B cell (primary cell): ENCODE results near the gene FOXN3. TPM values are rescaled to one million over a fixed set of nuclear protein-coding genes. Genes with fewer than 3 reads are reported as not detected.
"Not testable (repeated sequence)": the region's sequence is repeated elsewhere in the genome, so short reads cannot be mapped to it uniquely, and the experiment has no call there.

Experiments
- ATAC-seq: fragments of 200-7000 bp; cut with Tn5 transposase; one replicate; pipeline ENCODE4 v1.10.0; 2021; ENCODE audit warnings: low read depth, mild to moderate bottlenecking, moderate number of reproducible peaks, moderate library complexity
- CTCF ChIA-PET: fragments of 350-600 bp; sonication (Branson Sonifier 250); formaldehyde crosslinking; loops from one replicate; lab custom pipeline; 2021; ENCODE audit warnings: antibody characterized with exemption, inconsistent platforms; lab: Charles Lee
- POLR2A ChIA-PET: fragments of 350-600 bp; sonication (Branson Sonifier 250); formaldehyde crosslinking; loops from one replicate; lab custom pipeline; 2021; ENCODE audit warnings: antibody characterized with exemption; lab: Charles Lee
- DNase-seq: peaks from one replicate; pipeline ENCODE4 v3.0.0; 2013
- H2AFZ ChIP-seq: 2 replicates; pipeline ENCODE4 v1.6.1; 2012; ENCODE audit warnings: mild to moderate bottlenecking, low read depth, low read length; ENCODE audit not compliant: insufficient read depth, poor library complexity, severe bottlenecking
- H3K27ac ChIP-seq, 2 donors: 1 replicate in 1 of 2; 2 replicates in 1 of 2; pipeline ENCODE4 v1.5.1; 2012 to 2013; ENCODE audit warnings: low read length in 2 of 2, mild to moderate bottlenecking in 2 of 2, moderate library complexity in 1 of 2
- H3K27me3 ChIP-seq, 4 experiments: fragments of 200-600 bp in 1 of 4; sonication (generic) in 1 of 4; replicated peaks in 1 of 4; 1 replicate in 2 of 4; 2 replicates in 2 of 4; pipeline versions ENCODE4 v1.6.1 to v1.7.0; 2013 to 2016; ENCODE audit warnings: low read length in 3 of 4, mild to moderate bottlenecking in 2 of 4, mixed read lengths in 1 of 4, moderate library complexity in 1 of 4; ENCODE audit not compliant: insufficient read depth in 4 of 4, control insufficient read depth in 3 of 4; ENCODE audit errors: control extremely low read depth in 1 of 4
- H3K36me3 ChIP-seq, 2 experiments: replicated peaks in 1 of 2; 1 replicate in 1 of 2; 2 replicates in 1 of 2; pipeline versions ENCODE4 v1.6.1 to v1.7.1; 2013; ENCODE audit warnings: low read length in 1 of 2; ENCODE audit not compliant: insufficient read depth in 2 of 2, control insufficient read depth in 1 of 2; ENCODE audit errors: control extremely low read depth in 1 of 2, extremely low read depth in 1 of 2
- H3K4me1 ChIP-seq, 2 donors: fragments of 200-600 bp in 1 of 2; sonication (generic) in 1 of 2; 1 replicate in 1 of 2; 2 replicates in 1 of 2; pipeline versions ENCODE4 v1.5.1 to v1.6.1; 2013 to 2017; ENCODE audit warnings: low read length in 2 of 2; ENCODE audit not compliant: control insufficient read depth in 2 of 2, insufficient read depth in 2 of 2
- H3K4me2 ChIP-seq: replicated peaks from 2 replicates; pipeline ENCODE3; 2012; ENCODE audit warnings: mild to moderate bottlenecking, low read depth, low read length; ENCODE audit not compliant: poor library complexity, severe bottlenecking
- H3K4me3 ChIP-seq, 5 experiments: fragments of 200-600 bp in 1 of 5; sonication (generic) in 1 of 5; 1 replicate in 3 of 5; 2 replicates in 2 of 5; pipeline versions ENCODE4 v1.5.1 to v1.7.0; 2011 to 2016; ENCODE audit warnings: low read length in 4 of 5, mild to moderate bottlenecking in 4 of 5, low read depth in 2 of 5, control low read depth in 1 of 5, moderate library complexity in 1 of 5; ENCODE audit not compliant: insufficient read depth in 1 of 5; ENCODE audit errors: control extremely low read depth in 1 of 5, extremely low read depth in 1 of 5
- H3K79me2 ChIP-seq: fragments of 200-600 bp; sonication (generic); one replicate; pipeline ENCODE4 v1.6.0; 2016; ENCODE audit warnings: low read length; ENCODE audit not compliant: control insufficient read depth, insufficient read depth
- H3K9ac ChIP-seq: fragments of 200-600 bp; sonication (generic); 2 replicates; pipeline ENCODE4 v1.6.1; 2017; ENCODE audit warnings: mild to moderate bottlenecking, low read length, moderate library complexity
- H3K9me3 ChIP-seq, 3 donors: one replicate each; pipeline versions ENCODE4 v1.6.1 to v1.7.1; 2013; ENCODE audit warnings: low read length in 2 of 3; ENCODE audit not compliant: control insufficient read depth in 2 of 3, insufficient read depth in 1 of 3; ENCODE audit errors: control extremely low read depth in 1 of 3
- H4K20me1 ChIP-seq: 2 replicates; pipeline ENCODE4 v1.6.0; 2012; ENCODE audit warnings: mild to moderate bottlenecking, low read length; ENCODE audit not compliant: insufficient read depth, control insufficient read depth, poor library complexity, severe bottlenecking
- H3K27ac Mint-ChIP-seq: one replicate; pipeline ENCODE4 v1.8.0; 2021; ENCODE audit warnings: mixed read lengths
- H3K27me3 Mint-ChIP-seq: one replicate; pipeline ENCODE4 v1.8.0; 2021; ENCODE audit warnings: mixed read lengths
- H3K4me1 Mint-ChIP-seq: one replicate; pipeline ENCODE4 v1.8.0; 2021; ENCODE audit warnings: mixed read lengths
- H3K4me3 Mint-ChIP-seq: one replicate; pipeline ENCODE4 v1.8.0; 2021; ENCODE audit warnings: mixed read lengths
- H3K9me3 Mint-ChIP-seq: one replicate; pipeline ENCODE4 v1.8.0; 2022; ENCODE audit warnings: mixed read lengths; ENCODE audit not compliant: insufficient read depth
- CTCF ChIP-seq: fragments of 200-600 bp; IDR thresholded peaks from one replicate; pipeline ENCODE4 v1.8.0; 2022; ENCODE audit warnings: antibody characterized with exemption, mild to moderate bottlenecking
- EZH2 ChIP-seq: IDR thresholded peaks from 2 replicates; pipeline ENCODE4 v1.6.1; 2012; ENCODE audit warnings: borderline replicate concordance, low read depth, mild to moderate bottlenecking, moderate library complexity, low read length; ENCODE audit not compliant: insufficient read depth, poor library complexity, severe bottlenecking
- WGBS: methylation state at CpG from one replicate; pipeline ENCODE4 v1.1.5; 2013; ENCODE audit warnings: missing lambda C conversion rate; ENCODE audit not compliant: insufficient coverage; 5-methylcytosine and 5-hydroxymethylcytosine counted together
- intact Hi-C: fragments of 100-400 bp; cut with micrococcal nuclease; formaldehyde crosslinking; loops from one replicate; pipeline ENCODE4 v1.10.0; 2022
- polyA plus RNA-seq: library from polyadenylated mRNA; depleted of rRNA; stranded (reverse); fragments of >200 nt; gene quantifications from 2 replicates; pipeline ENCODE4 v1.2.3, GENCODE V29; 2012
- total RNA-seq, 2 donors: library from RNA; stranded (reverse); fragments of 120-200 nt in 1 of 2; gene quantifications; 1 replicate in 1 of 2; 2 replicates in 1 of 2; pipeline versions ENCODE4 v1.2.3 to v1.2.4, GENCODE V29; 2013 to 2022

Gene FOXN3
- total and polyA plus RNA-seq, 2 donors (not counting 1 experiment from before 2014, with no cell fraction given): 80.6 to 98.2 TPM

- Mint-ChIP-seq H3K9me3 (no peaks in the 10 kb centered on the region), H3K4me3 (no peak overlapping the region), H3K27me3 (no peaks in the 10 kb centered on the region), H3K4me1 (peaks cover 43% of the 10 kb centered on the region), H3K27ac (peak overlapping the region; percentile 46)
- Histone ChIP-seq H3K4me2 (no peak overlapping the region), H3K4me3 (no peak overlapping the region), H3K36me3 (peaks cover 3 to 6% of the 10 kb centered on the region in 2 experiments), H3K27me3 (no peaks in the 10 kb centered on the region), H3K9me3 (peaks cover 0 to 18% (median 0%) of the 10 kb centered on the region in 3 donors), H4K20me1 (peaks cover 76% of the 10 kb centered on the region), H3K79me2 (peaks cover 70% of the 10 kb centered on the region), H3K9ac (no peak overlapping the region), H3K4me1 (peaks cover 6 to 10% of the 10 kb centered on the region in 2 donors), H3K27ac (no peak overlapping the region), H2AFZ (no peak overlapping the region)
- DNase-seq: no peak
- WGBS: 80% methylated on average over 1 of the region's 4 CpGs
- CTCF ChIA-PET: interaction anchor here (1.4 kb wide), 1 partner anchor 20 kb away, joined by 3 read pairs; no protein-coding TSS in a partner anchor
- intact Hi-C loops: no loop called here
- no peak for ATAC-seq
- no peak for TF ChIP-seq EZH2
- no peak for TF ChIP-seq CTCF
- POLR2A ChIA-PET: no interaction called here
These were observed 215.4 kb downstream of the FOXN3 start for GRCh38 chr14:89201645-89202044.

DNA sequence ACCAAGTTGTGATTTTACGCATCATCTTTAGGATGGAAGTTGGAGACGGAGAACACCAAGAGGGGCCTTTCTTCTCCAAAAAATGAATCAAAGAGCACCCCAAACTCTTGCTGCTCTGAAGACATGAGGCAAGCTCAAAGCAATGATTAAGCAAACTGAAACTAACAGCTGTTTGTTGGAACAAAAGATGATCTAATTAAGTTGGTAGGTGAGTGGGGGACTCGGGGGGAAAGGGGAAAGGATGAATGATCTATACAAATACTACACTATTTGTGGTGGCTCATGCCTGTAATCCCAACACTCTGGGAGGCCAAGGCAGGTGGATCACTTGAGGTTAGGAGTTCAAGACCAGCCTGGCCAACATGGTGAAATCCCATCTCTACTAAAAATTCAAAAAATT lies 217.7 kb downstream of the FOXN3 start:
- H3K27me3 ChIP-seq, H2AFZ ChIP-seq, H3K27me3 Mint-ChIP-seq, H3K9ac ChIP-seq, intact Hi-C loops, H3K4me2 ChIP-seq, CTCF ChIA-PET, H3K9me3 ChIP-seq, DNase-seq, H3K4me3 ChIP-seq, H3K36me3 ChIP-seq, H3K9me3 Mint-ChIP-seq, H3K4me3 Mint-ChIP-seq, H3K27ac ChIP-seq, ATAC-seq: not testable (repeated sequence)
- POLR2A ChIA-PET: interaction anchor here (1.5 kb wide), 1 partner anchor 13 kb away, joined by 4 read pairs; no protein-coding TSS in a partner anchor
- Histone ChIP-seq H3K79me2 (peaks cover 63% of the 10 kb centered on the region), H3K4me1 (peaks cover 6 to 10% of the 10 kb centered on the region in 2 donors), H4K20me1 (peaks cover 59% of the 10 kb centered on the region)
- Mint-ChIP-seq H3K27ac (peak overlapping the region; percentile 56), H3K4me1 (peaks cover 40% of the 10 kb centered on the region)
- no CpG with 5 or more reads among the region's 3 CpGs for WGBS
